Cardiac muscle cell (in vitro differentiated cells and primary cell): ENCODE measurements around the gene NDUFA11. TPM values are rescaled to one million over a fixed set of nuclear protein-coding genes. Genes with fewer than 3 reads are reported as not detected.

ENCODE experiments used
- DNase-seq, 2 donors: peaks; one replicate each; pipeline versions ENCODE4 v3.0.0 to v3.0.0-alpha.2; 2010 to 2017; ENCODE audit warnings: low read depth in 1 of 2, low spot score in 1 of 2
- H3K27ac ChIP-seq: fragments of 200-600 bp; sonication (generic); 2 replicates; pipeline ENCODE4 v1.5.1; 2016
- H3K27me3 ChIP-seq: fragments of 200-600 bp; sonication (generic); 2 replicates; pipeline ENCODE4 v1.6.0; 2016; ENCODE audit warnings: control low read depth
- H3K36me3 ChIP-seq: fragments of 200-600 bp; sonication (generic); 2 replicates; pipeline ENCODE4 v1.5.1; 2016; ENCODE audit warnings: control low read depth
- H3K4me1 ChIP-seq: fragments of 200-600 bp; sonication (generic); 2 replicates; pipeline ENCODE4 v1.8.1; 2017; ENCODE audit warnings: low read depth, mild to moderate bottlenecking, mixed run types
- H3K4me3 ChIP-seq: fragments of 200-600 bp; sonication (generic); 2 replicates; pipeline ENCODE4 v1.5.1; 2016; ENCODE audit warnings: mild to moderate bottlenecking
- H3K9me3 ChIP-seq: fragments of 200-600 bp; sonication (generic); 2 replicates; pipeline ENCODE4 v1.5.1; 2017; ENCODE audit warnings: low read depth, mild to moderate bottlenecking, control low read depth
- CTCF ChIP-seq: IDR thresholded peaks from 2 replicates; pipeline ENCODE4 v1.5.1; 2012; ENCODE audit warnings: low read depth, mild to moderate bottlenecking, low read length
- polyA plus RNA-seq: library from polyadenylated mRNA; unstranded; fragments of >200 nt; fragmentation: Nextera tagmentation; extraction: Ambion mirVana; gene quantifications from 2 replicates; pipeline ENCODE4 v1.2.1, GENCODE V29; 2016
- total RNA-seq: library from RNA; depleted of rRNA; stranded (reverse); fragments of >200 nt; gene quantifications from 2 replicates; pipeline ENCODE4 v1.2.3, GENCODE V29; 2016

NDUFA11 gene
- total and polyA plus RNA-seq, 2 experiments from 2014 or later = 295 to 760 TPM

- DNase-seq = peak in 1 of 2 donors; percentile 71
- no peaks in the 10 kb centered on the region for H3K27me3 ChIP-seq
- H3K4me1 ChIP-seq = peaks cover 27% of the 10 kb centered on the region
- peak overlapping the region; percentile 86 for H3K27ac ChIP-seq
- peaks cover 10% of the 10 kb centered on the region for H3K36me3 ChIP-seq
- no peaks in the 10 kb centered on the region for H3K9me3 ChIP-seq
- TF ChIP-seq CTCF = no peak
- H3K4me3 ChIP-seq = no peak overlapping the region
Observed at GRCh38 chr19:5893907-5894703, 9.5 kb downstream of the NDUFA11 start.

GRCh38 chr19:5893296-5893903, 10.2 kb downstream of the NDUFA11 start:
- no peak for TF ChIP-seq CTCF
- Histone ChIP-seq H3K9me3 (no peaks in the 10 kb centered on the region), H3K27ac (peak overlapping the region; percentile 86), H3K4me1 (peaks cover 27% of the 10 kb centered on the region), H3K36me3 (peaks cover 10% of the 10 kb centered on the region), H3K4me3 (no peak overlapping the region), H3K27me3 (no peaks in the 10 kb centered on the region)
- DNase-seq = no peak

- Histone ChIP-seq H3K4me3 (no peak overlapping the region), H3K36me3 (peaks cover 10% of the 10 kb centered on the region), H3K27me3 (no peaks in the 10 kb centered on the region), H3K9me3 (no peaks in the 10 kb centered on the region), H3K4me1 (peaks cover 27% of the 10 kb centered on the region), H3K27ac (no peak overlapping the region)
- no peak for TF ChIP-seq CTCF
- no peak for DNase-seq
Observed at GRCh38 chr19:5892772-5893275, 10.8 kb downstream of the NDUFA11 start.

- TF ChIP-seq CTCF = peak; percentile 81
- Histone ChIP-seq H3K4me3 (no peak overlapping the region), H3K36me3 (peaks cover 10% of the 10 kb centered on the region), H3K27me3 (no peaks in the 10 kb centered on the region), H3K4me1 (peaks cover 27% of the 10 kb centered on the region), H3K27ac (peak overlapping the region; percentile 42), H3K9me3 (no peaks in the 10 kb centered on the region)
- DNase-seq = peak; percentile 66 to 82
Observed at GRCh38 chr19:5891938-5892771, 11.4 kb downstream of the NDUFA11 start.

GRCh38 chr19:5891572-5891937, 12.0 kb downstream of the NDUFA11 start:
- no peak for DNase-seq
- no peaks in the 10 kb centered on the region for H3K9me3 ChIP-seq

More at GRCh38 chr19:5891572-5891937, 12.0 kb downstream of the NDUFA11 start:
- Histone ChIP-seq H3K27me3 (no peaks in the 10 kb centered on the region), H3K27ac (peak overlapping the region; percentile 42), H3K4me3 (no peak overlapping the region), H3K36me3 (peaks cover 9% of the 10 kb centered on the region), H3K4me1 (peaks cover 27% of the 10 kb centered on the region)
- TF ChIP-seq CTCF = no peak
